Adrenal gland (tissue), 5 donors: ENCODE measurements around the gene GPC5.

Experiments used
- POLR2A ChIP-seq, 2 donors: fragments of 450-650 bp; IDR thresholded peaks; one replicate each; pipeline ENCODE4 v1.6.1; 2017; ENCODE audit warnings: antibody characterized with exemption in 2 of 2, mild to moderate bottlenecking in 2 of 2, moderate library complexity in 1 of 2
- TF ChIP-seq, protein P1 (sequence below), 6 experiments: fragments of 450-650 bp in 4 of 6; fragments of 200-600 bp in 2 of 6; sonication (generic) in 1 of 6; IDR thresholded peaks; 1 replicate in 5 of 6; 2 replicates in 1 of 6; pipeline versions ENCODE4 v1.5.1 to v1.8.0; 2016 to 2021; ENCODE audit warnings: antibody characterized with exemption in 6 of 6, mild to moderate bottlenecking in 2 of 6, moderate library complexity in 1 of 6
- donor health status: DM: no; HTN: no; CAD: no.

DNA sequence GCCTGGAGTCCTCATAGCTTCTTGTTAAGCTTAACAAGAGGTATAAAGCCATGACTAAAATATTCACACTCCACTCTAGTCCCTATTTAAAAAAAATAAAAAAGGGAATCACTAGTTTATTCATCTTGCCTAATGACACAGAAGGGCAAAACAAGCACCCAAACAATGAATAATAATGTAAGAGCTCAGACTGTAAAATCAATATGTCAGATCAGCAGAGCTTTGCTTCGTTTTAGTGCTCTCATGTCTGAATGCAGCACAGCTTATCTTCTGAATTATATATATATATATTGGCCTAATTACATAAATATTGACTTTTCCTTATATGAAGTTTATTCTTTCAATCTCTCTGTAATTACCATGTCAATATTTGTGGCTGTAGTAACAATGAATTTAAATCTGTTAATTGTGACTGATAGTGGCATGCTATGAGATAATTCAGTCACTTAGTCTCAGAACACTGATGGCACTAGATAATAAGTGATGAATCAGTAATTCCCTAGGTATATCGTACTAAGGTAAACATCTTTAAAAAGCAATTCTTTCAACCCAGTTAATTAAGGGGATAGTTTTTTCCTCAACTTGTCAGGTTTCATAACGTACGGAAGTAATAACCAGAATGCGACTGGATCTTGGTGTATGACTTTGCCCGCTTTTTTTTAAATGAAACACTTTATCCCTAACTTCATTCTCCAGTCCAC is 1466.3 kb downstream of the GPC5 start:
- TF ChIP-seq, protein P1, sequence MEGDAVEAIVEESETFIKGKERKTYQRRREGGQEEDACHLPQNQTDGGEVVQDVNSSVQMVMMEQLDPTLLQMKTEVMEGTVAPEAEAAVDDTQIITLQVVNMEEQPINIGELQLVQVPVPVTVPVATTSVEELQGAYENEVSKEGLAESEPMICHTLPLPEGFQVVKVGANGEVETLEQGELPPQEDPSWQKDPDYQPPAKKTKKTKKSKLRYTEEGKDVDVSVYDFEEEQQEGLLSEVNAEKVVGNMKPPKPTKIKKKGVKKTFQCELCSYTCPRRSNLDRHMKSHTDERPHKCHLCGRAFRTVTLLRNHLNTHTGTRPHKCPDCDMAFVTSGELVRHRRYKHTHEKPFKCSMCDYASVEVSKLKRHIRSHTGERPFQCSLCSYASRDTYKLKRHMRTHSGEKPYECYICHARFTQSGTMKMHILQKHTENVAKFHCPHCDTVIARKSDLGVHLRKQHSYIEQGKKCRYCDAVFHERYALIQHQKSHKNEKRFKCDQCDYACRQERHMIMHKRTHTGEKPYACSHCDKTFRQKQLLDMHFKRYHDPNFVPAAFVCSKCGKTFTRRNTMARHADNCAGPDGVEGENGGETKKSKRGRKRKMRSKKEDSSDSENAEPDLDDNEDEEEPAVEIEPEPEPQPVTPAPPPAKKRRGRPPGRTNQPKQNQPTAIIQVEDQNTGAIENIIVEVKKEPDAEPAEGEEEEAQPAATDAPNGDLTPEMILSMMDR (IDR thresholded peaks at IDR 0.05), result no peak
- no peak for TF ChIP-seq POLR2A (IDR thresholded peaks at IDR 0.05)
